ENCODE measurements around the gene VTI1A. TPM values are rescaled to one million over a fixed set of nuclear protein-coding genes. Genes with fewer than 3 reads are reported as not detected.

Gene VTI1A
- total RNA-seq, 4 donors from 2014 or later, result 49.3 to 84.5 (median 61.2) TPM

GRCh38 chr10:112546474-112546873, 99.5 kb downstream of the VTI1A start:
- no peak overlapping the region for H3K4me3 ChIP-seq (replicated peaks in 1 of 3)
- H3K4me1 ChIP-seq, result no peaks in the 10 kb centered on the region
- intact Hi-C loops (cut with DNase I), result no loop called here
- TF ChIP-seq CTCF (IDR thresholded peaks at IDR 0.05), result no peak
- TF ChIP-seq POLR2A (IDR thresholded peaks at IDR 0.05), result no peak
- no peak for DNase-seq
- no peaks in the 10 kb centered on the region for H3K36me3 ChIP-seq
- H3K9me3 ChIP-seq, result no peaks in the 10 kb centered on the region
- H3K27me3 ChIP-seq, result no peaks in the 10 kb centered on the region
- 74 to 77% methylated on average over 2 of the region's 2 CpGs for WGBS, 2 donors
- H3K27ac ChIP-seq, result no peak overlapping the region

GRCh38 chr10:112548535-112549276, 101.7 kb downstream of the VTI1A start:
- H3K9me3 ChIP-seq, result no peaks in the 10 kb centered on the region
- intact Hi-C loops (cut with DNase I), result no loop called here

GRCh38 chr10:112552593-112553110, 105.6 kb downstream of the VTI1A start:
- Histone ChIP-seq H3K9me3 (no peaks in the 10 kb centered on the region), H3K27ac (no peak overlapping the region), H3K27me3 (no peaks in the 10 kb centered on the region), H3K4me1 (no peaks in the 10 kb centered on the region), H3K4me3 (replicated peaks in 1 of 3) (no peak overlapping the region), H3K36me3 (no peaks in the 10 kb centered on the region)
- TF ChIP-seq POLR2A (IDR thresholded peaks at IDR 0.05) (no peak), CTCF (IDR thresholded peaks at IDR 0.05) (no peak)
- DNase-seq, result no peak
- WGBS, 2 donors, result 94 to 98% methylated on average over 4 of the region's 4 CpGs
- intact Hi-C loops (cut with DNase I), result no loop called here

More at GRCh38 chr10:112548535-112549276, 101.7 kb downstream of the VTI1A start:
- H3K27me3 ChIP-seq, result no peaks in the 10 kb centered on the region
- H3K36me3 ChIP-seq, result no peaks in the 10 kb centered on the region
- no peak overlapping the region for H3K4me3 ChIP-seq (replicated peaks in 1 of 3)
- no peak overlapping the region for H3K27ac ChIP-seq
- TF ChIP-seq CTCF (IDR thresholded peaks at IDR 0.05), result no peak
- no peak for TF ChIP-seq POLR2A (IDR thresholded peaks at IDR 0.05)
- no peak for DNase-seq
- no peaks in the 10 kb centered on the region for H3K4me1 ChIP-seq
- 97 to 98% methylated on average over 8 of the region's 8 CpGs for WGBS, 2 donors

- Histone ChIP-seq H3K9me3 (no peaks in the 10 kb centered on the region), H3K4me1 (no peaks in the 10 kb centered on the region), H3K36me3 (no peaks in the 10 kb centered on the region), H3K27me3 (no peaks in the 10 kb centered on the region), H3K4me3 (replicated peaks in 1 of 3) (no peak overlapping the region), H3K27ac (no peak overlapping the region)
- WGBS, 2 donors, result 91 to 93% methylated on average over 3 of the region's 3 CpGs
- no peak for DNase-seq
- TF ChIP-seq CTCF (IDR thresholded peaks at IDR 0.05) (no peak), POLR2A (IDR thresholded peaks at IDR 0.05) (no peak)
- intact Hi-C loops (cut with DNase I), result no loop called here
Observed at GRCh38 chr10:112553315-112553714, 106.3 kb downstream of the VTI1A start.

- Histone ChIP-seq H3K4me1 (no peaks in the 10 kb centered on the region), H3K36me3 (no peaks in the 10 kb centered on the region), H3K9me3 (no peaks in the 10 kb centered on the region), H3K4me3 (replicated peaks in 1 of 3) (no peak overlapping the region), H3K27me3 (no peaks in the 10 kb centered on the region), H3K27ac (no peak overlapping the region)
- TF ChIP-seq CTCF (IDR thresholded peaks at IDR 0.05) (no peak), POLR2A (IDR thresholded peaks at IDR 0.05) (no peak)
- intact Hi-C loops (cut with DNase I), result no loop called here
- DNase-seq, result no peak
Observed at GRCh38 chr10:112554263-112554662, 107.2 kb downstream of the VTI1A start.

Measured in thyroid gland (tissue), 4 donors.